KBM-7 (cell line): ENCODE data around the gene RESF1.
"Not testable (repeated sequence)": the region's sequence is repeated elsewhere in the genome, so short reads cannot be mapped to it uniquely, and the experiment has no call there.

Experiments used
- DNase-seq: peaks from one replicate; pipeline ENCODE4 v3.0.0-alpha.2; 2015
- in situ Hi-C: fragments of 300-500 bp; cut with MboI; formaldehyde crosslinking; loops from 2 replicates; pipeline ENCODE4 v1.14.3; 2020; ENCODE audit warnings: low sequenced_read_pairs, low pct_unique_long_range_greater_than_20kb, mixed read lengths

Gene RESF1

GRCh38 chr12:31959161-31959700 is at the start of gene RESF1:
TSS of gene RESF1 (plus strand) at chr12:31959415. CDS start at chr12:31980956, 21,541 bp downstream.
- DNase-seq, result peak; percentile 96
- in situ Hi-C loops, result no loop called here

- no peak for DNase-seq
- in situ Hi-C loops, result no loop called here
These were observed 44.3 kb upstream of the RESF1 start for GRCh38 chr12:31914927-31915326.

- in situ Hi-C loops, result no loop called here
- no peak for DNase-seq
These were observed 43.8 kb upstream of the RESF1 start for GRCh38 chr12:31915446-31915845.

GRCh38 chr12:31922341-31923062 is 36.7 kb upstream of the RESF1 start:
- in situ Hi-C loops, result no loop called here
- peak; percentile 38 for DNase-seq

- in situ Hi-C loops, result no loop called here
- no peak for DNase-seq
These were observed 36.2 kb upstream of the RESF1 start for GRCh38 chr12:31923063-31923412.

- no peak for DNase-seq
- in situ Hi-C loops, result no loop called here
These were observed 30.8 kb upstream of the RESF1 start for GRCh38 chr12:31928246-31929026.

GRCh38 chr12:31929027-31929526 is 30.1 kb upstream of the RESF1 start:
- in situ Hi-C loops, result no loop called here
- DNase-seq, result no peak

- DNase-seq, result no peak
- in situ Hi-C loops, result no loop called here
These were observed 27.2 kb upstream of the RESF1 start for GRCh38 chr12:31931796-31932715.

- in situ Hi-C loops, result no loop called here
- DNase-seq, result no peak
These were observed 14.9 kb upstream of the RESF1 start for GRCh38 chr12:31944299-31944698.

- in situ Hi-C loops, result no loop called here
- DNase-seq, result no peak
These were observed 11.2 kb upstream of the RESF1 start for GRCh38 chr12:31947971-31948370.

GRCh38 chr12:31948697-31949359 is 10.4 kb upstream of the RESF1 start:
- in situ Hi-C loops, result not testable (repeated sequence)

GRCh38 chr12:31950088-31950487 is 9.1 kb upstream of the RESF1 start:
- no peak for DNase-seq
- in situ Hi-C loops, result no loop called here

More at GRCh38 chr12:31948697-31949359, 10.4 kb upstream of the RESF1 start:
- not testable (repeated sequence) for DNase-seq

GRCh38 chr12:31950492-31950891 is 8.7 kb upstream of the RESF1 start:
- in situ Hi-C loops, result no loop called here
- no peak for DNase-seq

GRCh38 chr12:31951008-31951407 is 8.2 kb upstream of the RESF1 start:
- in situ Hi-C loops, result no loop called here
- no peak for DNase-seq

- in situ Hi-C loops, result no loop called here
These were observed 7.3 kb upstream of the RESF1 start for GRCh38 chr12:31951939-31952338.

GRCh38 chr12:31952418-31952817 is 6.8 kb upstream of the RESF1 start:
- DNase-seq, result no peak
- in situ Hi-C loops, result no loop called here

More at GRCh38 chr12:31951939-31952338, 7.3 kb upstream of the RESF1 start:
- DNase-seq, result no peak

GRCh38 chr12:31954925-31955858 is 4.0 kb upstream of the RESF1 start:
- DNase-seq, result peak; percentile 30
- in situ Hi-C loops, result no loop called here
